Endothelial cell of umbilical vein (primary cell): ENCODE measurements around the gene LPP. TPM values are rescaled to one million over a fixed set of nuclear protein-coding genes. Genes with fewer than 3 reads are reported as not detected.

Experiments used
- BruUV-seq: library from RNA; stranded (reverse); fragments of 400-500 nt; replicated peaks from 2 replicates; lab custom pipeline; 2021; lab: Mats Ljungman, UMichigan
- CTCF ChIA-PET: fragments of 300-600, 350-600 bp; sonication (Branson Sonifier 250); formaldehyde crosslinking; loops from one replicate; lab custom pipeline; 2021; ENCODE audit warnings: antibody characterized with exemption, inconsistent platforms; lab: Charles Lee
- POLR2A ChIA-PET: fragments of 300-600, 350-600 bp; sonication (Branson Sonifier 250); formaldehyde crosslinking; loops from one replicate; lab custom pipeline; 2021; ENCODE audit warnings: antibody characterized with exemption, inconsistent platforms; lab: Charles Lee
- DNase-seq: peaks from one replicate; pipeline ENCODE4 v3.0.0-alpha.2; 2011; ENCODE audit warnings: low read depth, low spot score
- FAIRE-seq: peaks from 2 replicates; lab custom pipeline; 2011; peaks lifted over from hg19 to GRCh38; lab: Jason Lieb, UNC
- H2AFZ ChIP-seq: 2 replicates; pipeline ENCODE4 v1.6.0; 2012; ENCODE audit warnings: low read depth, low read length, control low read depth, inconsistent platforms
- H3K27ac ChIP-seq: 2 replicates; pipeline ENCODE4 v1.5.1; 2011; ENCODE audit warnings: low read depth, mild to moderate bottlenecking, control low read depth, low read length, moderate library complexity; ENCODE audit not compliant: insufficient read depth
- H3K27me3 ChIP-seq, 2 experiments: 2 replicates each; pipeline versions ENCODE4 v1.6.0 to v1.6.1; 2011; ENCODE audit warnings: low read length in 2 of 2, mixed read lengths in 1 of 2; ENCODE audit not compliant: control insufficient read depth in 2 of 2, insufficient read depth in 2 of 2
- H3K36me3 ChIP-seq, 2 experiments: 2 replicates in 1 of 2; 3 replicates in 1 of 2; pipeline ENCODE4 v1.5.1; 2011; ENCODE audit warnings: low read length in 2 of 2, mild to moderate bottlenecking in 1 of 2, moderate library complexity in 1 of 2; ENCODE audit not compliant: control insufficient read depth in 2 of 2, insufficient read depth in 2 of 2; ENCODE audit errors: extremely low read depth in 1 of 2
- H3K4me1 ChIP-seq: 3 replicates; pipeline ENCODE4 v1.5.1; 2011; ENCODE audit warnings: mild to moderate bottlenecking, low read length; ENCODE audit not compliant: control insufficient read depth, insufficient read depth; ENCODE audit errors: extremely low read depth
- H3K4me2 ChIP-seq: 2 replicates; pipeline ENCODE4 v1.6.1; 2011; ENCODE audit warnings: low read length, control low read depth, mixed read lengths; ENCODE audit not compliant: insufficient read depth
- H3K4me3 ChIP-seq, 3 experiments: fragments of 200-600 bp in 1 of 3; sonication (generic), shearing (Covaris generic) in 1 of 3; replicated peaks in 1 of 3; 2 replicates each; pipeline ENCODE4 v1.5.1; 2011 to 2016; ENCODE audit warnings: control low read depth in 3 of 3, low read length in 3 of 3, mild to moderate bottlenecking in 2 of 3, inconsistent platforms in 1 of 3, low read depth in 1 of 3, moderate library complexity in 1 of 3; ENCODE audit not compliant: insufficient read depth in 1 of 3
- H3K79me2 ChIP-seq: 2 replicates; pipeline ENCODE4 v1.6.0; 2012; ENCODE audit warnings: low read length, inconsistent platforms; ENCODE audit not compliant: control insufficient read depth, insufficient read depth
- H3K9ac ChIP-seq: replicated peaks from 2 replicates; pipeline ENCODE3; 2011; ENCODE audit warnings: low read length, control low read depth; ENCODE audit not compliant: insufficient read depth; ENCODE audit errors: extremely low read depth
- H3K9me1 ChIP-seq: replicated peaks from 3 replicates; pipeline ENCODE4 v1.6.0; 2011; ENCODE audit warnings: mild to moderate bottlenecking, low read length; ENCODE audit not compliant: control insufficient read depth, insufficient read depth; ENCODE audit errors: extremely low read depth
- H3K9me3 ChIP-seq: replicated peaks from 2 replicates; pipeline ENCODE4 v1.5.1; 2012; ENCODE audit warnings: low read length, inconsistent platforms; ENCODE audit not compliant: control insufficient read depth, insufficient read depth
- H4K20me1 ChIP-seq: replicated peaks from 2 replicates; pipeline ENCODE3; 2011; ENCODE audit warnings: mild to moderate bottlenecking, low read length; ENCODE audit not compliant: control insufficient read depth, insufficient read depth; ENCODE audit errors: extremely low read depth
- CTCF ChIP-seq, 2 donors: IDR thresholded peaks; 1 replicate in 1 of 2; 2 replicates in 1 of 2; pipeline ENCODE4 v1.5.1; 2011; ENCODE audit warnings: low read length in 2 of 2, mild to moderate bottlenecking in 2 of 2, moderate library complexity in 2 of 2, control low read depth in 1 of 2, inconsistent platforms in 1 of 2, low read depth in 1 of 2; ENCODE audit not compliant: insufficient read depth in 1 of 2; ENCODE audit errors: extremely low read depth in 1 of 2
- EZH2 ChIP-seq: IDR thresholded peaks from 2 replicates; pipeline ENCODE4 v1.6.1; 2012; ENCODE audit warnings: borderline replicate concordance, low read depth, mild to moderate bottlenecking, moderate library complexity, low read length, inconsistent platforms; ENCODE audit not compliant: severe bottlenecking
- GATA2 ChIP-seq: IDR thresholded peaks from 2 replicates; pipeline ENCODE4 v1.7.0; 2011; ENCODE audit warnings: low read depth, mild to moderate bottlenecking, moderate library complexity, mixed read lengths, low read length; ENCODE audit not compliant: insufficient read length, insufficient read depth
- MAX ChIP-seq: IDR thresholded peaks from 2 replicates; pipeline ENCODE4 v1.6.1; 2011; ENCODE audit not compliant: insufficient read depth, insufficient read length
- MYC ChIP-seq: IDR thresholded peaks from one replicate; pipeline ENCODE4 v1.6.1; 2011; ENCODE audit warnings: mild to moderate bottlenecking, low read depth, low read length
- dilution Hi-C: fragments of 300-500 bp; cut with MboI; formaldehyde crosslinking; loops from one replicate; pipeline ENCODE4 v1.15.0; 2019; ENCODE audit warnings: low sequenced_read_pairs; ENCODE audit not compliant: extremely low pct_ligation_motif_present
- intact Hi-C: fragments of 100-400 bp; cut with micrococcal nuclease; formaldehyde crosslinking; loops from one replicate; pipeline ENCODE4 v1.10.0; 2022
- polyA plus RNA-seq, 4 experiments: library from polyadenylated mRNA; depleted of rRNA in 3 of 4; stranded (reverse) in 3 of 4; unstranded in 1 of 4; fragments of >200 nt; gene quantifications; 2 replicates each; pipeline versions ENCODE4 v1.2.1 to v1.2.3, GENCODE V29; 2011 to 2012; ENCODE audit warnings: missing spikeins in 1 of 4
- total RNA-seq: library from RNA; stranded (reverse); gene quantifications from 2 replicates; pipeline ENCODE4 v1.2.3, GENCODE V29; 2021

The LPP gene
- total and polyA plus RNA-seq, 2 donors (not counting 3 experiments of a cell fraction or from before 2014, with no cell fraction given), result 16.9 to 153 TPM

- CTCF ChIA-PET, result interaction anchor here (0.7 to 1.3 kb wide), 5 partner anchors 8 to 1009 kb away, joined by 3 to 16 read pairs (median 3); no protein-coding TSS in a partner anchor
- dilution Hi-C loops, result no loop called here
- intact Hi-C loops, result loop anchor here (1.0 to 10.0 kb wide), 4 partner anchors 193 to 1009 kb away; no protein-coding TSS in a partner anchor
These were observed 595.9 kb downstream of the LPP start for GRCh38 chr3:188749830-188750229.

More at GRCh38 chr3:188749830-188750229, 595.9 kb downstream of the LPP start:
- Histone ChIP-seq H3K27ac (no peak overlapping the region), H3K27me3 (no peaks in the 10 kb centered on the region), H3K4me3 (no peak overlapping the region), H3K4me2 (no peak overlapping the region), H3K9me1 (no peaks in the 10 kb centered on the region), H3K79me2 (no peaks in the 10 kb centered on the region), H3K9me3 (no peaks in the 10 kb centered on the region), H3K36me3 (no peaks in the 10 kb centered on the region), H2AFZ (no peak overlapping the region), H4K20me1 (no peaks in the 10 kb centered on the region), H3K9ac (no peak overlapping the region), H3K4me1 (no peaks in the 10 kb centered on the region)
- POLR2A ChIA-PET, result no interaction called here
- TF ChIP-seq MAX (no peak), MYC (no peak), EZH2 (no peak), GATA2 (no peak), CTCF (IDR thresholded peaks at IDR 0.05; ENCODE audit: extremely low read depth in 1 of 2, insufficient read depth in 1 of 2, low read depth in 1 of 2, low read length in 2 of 2) (no peak)
- no peak for FAIRE-seq
- DNase-seq, result no peak
- no TSS peak for BruUV-seq
